ENCODE data around the gene STPG3. TPM values are rescaled to one million over a fixed set of nuclear protein-coding genes. Genes with fewer than 3 reads are reported as not detected.
A peak's percentile ranks its signal among the peaks of the same experiment; 100 is the strongest.

The STPG3 gene
- total and polyA plus RNA-seq, 2 of the 13 experiments (the other 11 are each of a cell fraction or from before 2014, with no cell fraction given) = not detected

DNA sequence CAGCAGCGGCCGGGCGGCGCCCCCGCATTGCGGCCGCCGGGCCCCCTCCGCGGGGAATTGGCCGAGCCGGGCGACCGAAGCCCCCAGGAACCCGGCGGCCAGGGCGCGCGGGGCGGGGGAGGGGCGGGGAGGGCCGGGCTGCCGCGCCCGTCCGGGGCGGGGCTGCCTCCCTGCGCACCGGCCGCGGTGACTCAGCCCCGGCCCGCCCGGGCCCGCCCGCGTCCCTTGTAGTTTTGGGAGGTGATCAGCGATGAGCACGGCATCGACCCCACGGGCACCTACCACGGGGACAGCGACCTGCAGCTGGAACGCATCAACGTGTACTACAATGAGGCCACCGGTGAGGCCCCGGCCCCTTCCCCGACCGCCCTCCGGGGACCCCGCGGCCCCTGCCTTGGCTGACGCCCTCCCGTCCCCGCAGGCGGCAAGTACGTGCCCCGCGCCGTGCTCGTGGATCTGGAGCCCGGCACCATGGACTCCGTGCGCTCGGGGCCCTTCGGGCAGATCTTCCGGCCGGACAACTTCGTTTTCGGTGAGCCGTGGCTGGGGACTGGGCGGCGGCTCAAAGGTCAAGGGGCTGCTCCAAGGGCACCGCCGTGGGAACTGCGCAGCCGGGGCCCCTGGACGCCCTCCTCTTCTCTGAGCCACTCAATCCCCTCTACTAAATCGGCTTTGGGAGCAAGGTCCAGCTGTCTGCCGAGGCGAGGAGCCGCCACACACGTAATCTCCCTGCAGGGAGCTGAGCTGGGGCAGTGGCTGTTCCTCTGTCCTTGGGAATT lies 9.4 kb upstream of the STPG3 start (continued):
- TF ChIP-seq CEBPZ (IDR thresholded peaks at IDR 0.05; ENCODE audit: low read length) (no peak), KDM6A (CRISPR knock-in tag; IDR thresholded peaks at IDR 0.05; ENCODE audit: low read depth) (0 out of 2 replicates have a peak, but pooled peaks have one; percentile 28), ZNF44 (CRISPR knock-in tag; IDR thresholded peaks at IDR 0.05) (no peak), BCL3 (CRISPR knock-in tag; IDR thresholded peaks at IDR 0.05) (no peak), ZNF572 (CRISPR knock-in tag; IDR thresholded peaks at IDR 0.05) (no peak), SP5 (CRISPR knock-in tag; IDR thresholded peaks at IDR 0.05; ENCODE audit: borderline replicate concordance, low read depth) (0 out of 2 replicates have a peak, but pooled peaks have one; percentile 4), MAX (IDR thresholded peaks at IDR 0.05) (no peak), SMARCE1 (IDR thresholded peaks at IDR 0.05; ENCODE audit: borderline replicate concordance) (no peak), ZNF691 (CRISPR knock-in tag; IDR thresholded peaks at IDR 0.05; ENCODE audit: borderline replicate concordance, low read depth) (no peak; the same call in 1 of the 2 replicates), SP140L (CRISPR knock-in tag; IDR thresholded peaks at IDR 0.05; ENCODE audit: borderline replicate concordance) (no peak), AGO1 (IDR thresholded peaks at IDR 0.05; ENCODE audit: low read depth, low read length, poor library complexity, severe bottlenecking) (peak; percentile 84), ZFP36 (IDR thresholded peaks at IDR 0.05; ENCODE audit: borderline replicate concordance, low read depth, low read length, partially characterized antibody) (no peak), SP4 (CRISPR knock-in tag; IDR thresholded peaks at IDR 0.05) (no peak), SIN3A (IDR thresholded peaks at IDR 0.05; ENCODE audit: borderline replicate concordance, low read depth, low read length) (no peak; the same call in 1 of the 2 replicates), KMT2A (CRISPR knock-in tag; IDR thresholded peaks at IDR 0.05) (no peak; the same call in 1 of the 2 replicates), BHLHE40 (IDR thresholded peaks at IDR 0.05; ENCODE audit: low read length) (no peak), NR1H2 (CRISPR knock-in tag; IDR thresholded peaks at IDR 0.05; ENCODE audit: borderline replicate concordance, low read depth) (0 out of 2 replicates have a peak, but pooled peaks have one; percentile 51), ZSCAN31 (CRISPR knock-in tag; IDR thresholded peaks at IDR 0.05; ENCODE audit: low read depth) (no peak; the same call in 1 of the 2 replicates), ZBTB37 (CRISPR knock-in tag; IDR thresholded peaks at IDR 0.05) (no peak)
- TF ChIP-seq, protein P1, sequence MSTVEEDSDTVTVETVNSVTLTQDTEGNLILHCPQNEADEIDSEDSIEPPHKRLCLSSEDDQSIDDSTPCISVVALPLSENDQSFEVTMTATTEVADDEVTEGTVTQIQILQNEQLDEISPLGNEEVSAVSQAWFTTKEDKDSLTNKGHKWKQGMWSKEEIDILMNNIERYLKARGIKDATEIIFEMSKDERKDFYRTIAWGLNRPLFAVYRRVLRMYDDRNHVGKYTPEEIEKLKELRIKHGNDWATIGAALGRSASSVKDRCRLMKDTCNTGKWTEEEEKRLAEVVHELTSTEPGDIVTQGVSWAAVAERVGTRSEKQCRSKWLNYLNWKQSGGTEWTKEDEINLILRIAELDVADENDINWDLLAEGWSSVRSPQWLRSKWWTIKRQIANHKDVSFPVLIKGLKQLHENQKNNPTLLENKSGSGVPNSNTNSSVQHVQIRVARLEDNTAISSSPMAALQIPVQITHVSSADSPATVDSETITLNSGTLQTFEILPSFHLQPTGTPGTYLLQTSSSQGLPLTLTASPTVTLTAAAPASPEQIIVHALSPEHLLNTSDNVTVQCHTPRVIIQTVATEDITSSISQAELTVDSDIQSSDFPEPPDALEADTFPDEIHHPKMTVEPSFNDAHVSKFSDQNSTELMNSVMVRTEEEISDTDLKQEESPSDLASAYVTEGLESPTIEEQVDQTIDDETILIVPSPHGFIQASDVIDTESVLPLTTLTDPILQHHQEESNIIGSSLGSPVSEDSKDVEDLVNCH (CRISPR knock-in tag; IDR thresholded peaks at IDR 0.05) = no peak

All from HepG2 (cell line).